Stimulated activated CD8-positive, alpha-beta memory T cell treated with anti-CD3 and anti-CD28 coated beads, Interleukin-12 subunit alpha, Interleukin-12 subunit beta, amount 100 ng/mL, for 24 hours (primary cell): ENCODE results near the gene RNF220.

Experiments used
- DNase-seq: peaks from one replicate; pipeline ENCODE4 v3.0.0-alpha.2; 2020; ENCODE audit errors: extremely low read depth

The RNF220 gene

DNA sequence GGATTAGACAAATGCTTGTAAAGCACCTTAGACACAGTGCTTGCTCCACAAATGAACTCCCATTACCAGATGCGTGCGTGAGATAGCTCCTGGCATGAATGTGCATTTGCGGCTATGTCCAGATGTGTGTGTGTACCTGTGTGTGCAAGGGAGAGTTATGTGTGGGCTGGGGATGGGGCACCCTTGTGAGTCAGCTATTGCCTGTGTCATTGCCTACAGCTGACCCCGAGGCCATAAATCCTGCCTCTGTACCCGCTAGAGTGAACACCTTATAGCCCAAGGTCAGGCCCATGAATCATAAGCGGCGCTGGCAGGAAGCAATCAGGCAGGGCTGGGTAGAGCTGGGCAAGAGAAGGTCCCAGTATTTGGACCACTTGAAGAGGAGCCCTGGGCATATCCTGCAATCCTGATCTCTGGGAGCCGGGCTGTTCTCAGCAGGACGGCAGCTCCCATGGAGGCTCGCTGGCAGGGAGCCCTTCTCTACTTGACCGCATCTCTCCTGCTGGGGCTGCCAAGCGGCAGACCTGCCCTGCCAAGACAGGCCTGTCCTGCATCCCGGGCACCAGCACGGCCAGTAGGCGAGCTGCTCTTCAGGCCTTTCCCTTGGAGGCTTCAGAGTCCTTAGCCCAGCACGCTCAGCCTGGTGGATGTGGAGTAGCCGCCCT is 182.9 kb downstream of the RNF220 start:
- no peak for DNase-seq

DNA sequence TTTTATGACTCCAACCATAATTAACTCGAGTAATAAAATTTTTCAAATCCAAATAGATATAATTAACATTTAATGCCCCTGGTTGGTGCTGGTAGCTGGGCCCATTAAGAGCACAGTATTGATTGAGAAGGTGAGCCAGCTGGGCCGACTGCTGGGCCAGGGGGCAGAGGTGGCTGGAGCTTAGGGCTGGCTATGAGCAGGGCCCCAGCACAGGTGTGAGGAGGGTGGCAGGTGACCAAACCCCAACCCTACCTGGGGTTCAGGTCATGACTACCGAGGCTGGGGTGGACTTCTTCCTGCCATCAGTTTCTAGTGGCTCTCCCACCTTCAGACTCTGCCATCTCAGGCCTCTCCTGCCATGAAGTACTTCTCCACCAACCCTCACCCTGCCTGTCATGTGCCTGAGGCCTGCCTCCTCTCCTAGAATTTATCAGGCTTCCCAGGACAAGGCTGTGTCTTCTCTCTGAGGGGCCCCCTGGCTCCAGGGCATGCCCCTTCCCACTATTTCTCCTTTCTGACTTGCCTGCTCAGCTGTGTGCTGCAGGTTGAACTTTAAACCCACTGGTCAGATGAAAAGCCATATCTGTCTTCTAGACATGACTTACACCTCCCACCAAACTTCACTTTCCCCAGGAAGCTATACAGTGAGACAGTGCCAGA is 183.6 kb downstream of the RNF220 start:
- DNase-seq, result no peak

DNA sequence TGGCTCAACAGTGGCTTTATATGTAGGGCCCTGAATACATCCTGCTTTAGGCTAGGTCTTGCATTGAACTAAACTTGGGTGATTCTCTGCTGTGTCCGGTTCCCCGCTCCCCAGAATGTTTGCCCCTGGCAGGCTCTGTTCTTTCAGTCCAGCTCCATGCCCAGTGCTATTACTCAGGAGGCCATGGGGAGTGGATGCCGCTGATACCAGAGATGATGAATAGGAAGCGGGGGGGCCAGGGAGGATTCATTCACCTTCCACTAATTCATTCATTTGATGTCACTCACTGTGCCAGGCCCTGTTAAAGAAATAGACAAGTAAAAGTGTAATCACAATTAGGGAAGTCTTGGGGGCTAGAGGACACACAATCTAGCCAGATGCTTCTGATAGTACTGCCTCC is 185.4 kb downstream of the RNF220 start:
- no peak for DNase-seq

DNA sequence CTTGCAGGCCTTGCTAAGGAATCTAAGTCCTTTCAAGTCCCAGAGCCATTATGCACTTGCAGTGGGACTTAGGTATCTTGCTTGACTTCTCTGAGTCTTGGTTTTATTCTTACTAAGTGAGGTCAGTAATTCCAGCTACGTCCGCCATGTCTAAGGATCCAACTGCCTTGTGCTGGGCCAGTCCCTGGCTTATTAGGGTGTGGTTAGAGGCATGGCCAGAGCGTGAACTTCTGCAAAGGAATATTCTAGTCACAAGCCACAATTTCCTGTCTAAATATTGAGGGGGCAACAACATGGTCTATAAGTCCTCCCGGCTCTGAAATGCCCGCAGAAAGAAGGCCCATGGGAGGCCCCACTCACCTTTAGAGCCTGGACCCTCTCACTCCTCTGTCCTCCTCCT is 186.3 kb downstream of the RNF220 start:
- DNase-seq, result no peak

DNA sequence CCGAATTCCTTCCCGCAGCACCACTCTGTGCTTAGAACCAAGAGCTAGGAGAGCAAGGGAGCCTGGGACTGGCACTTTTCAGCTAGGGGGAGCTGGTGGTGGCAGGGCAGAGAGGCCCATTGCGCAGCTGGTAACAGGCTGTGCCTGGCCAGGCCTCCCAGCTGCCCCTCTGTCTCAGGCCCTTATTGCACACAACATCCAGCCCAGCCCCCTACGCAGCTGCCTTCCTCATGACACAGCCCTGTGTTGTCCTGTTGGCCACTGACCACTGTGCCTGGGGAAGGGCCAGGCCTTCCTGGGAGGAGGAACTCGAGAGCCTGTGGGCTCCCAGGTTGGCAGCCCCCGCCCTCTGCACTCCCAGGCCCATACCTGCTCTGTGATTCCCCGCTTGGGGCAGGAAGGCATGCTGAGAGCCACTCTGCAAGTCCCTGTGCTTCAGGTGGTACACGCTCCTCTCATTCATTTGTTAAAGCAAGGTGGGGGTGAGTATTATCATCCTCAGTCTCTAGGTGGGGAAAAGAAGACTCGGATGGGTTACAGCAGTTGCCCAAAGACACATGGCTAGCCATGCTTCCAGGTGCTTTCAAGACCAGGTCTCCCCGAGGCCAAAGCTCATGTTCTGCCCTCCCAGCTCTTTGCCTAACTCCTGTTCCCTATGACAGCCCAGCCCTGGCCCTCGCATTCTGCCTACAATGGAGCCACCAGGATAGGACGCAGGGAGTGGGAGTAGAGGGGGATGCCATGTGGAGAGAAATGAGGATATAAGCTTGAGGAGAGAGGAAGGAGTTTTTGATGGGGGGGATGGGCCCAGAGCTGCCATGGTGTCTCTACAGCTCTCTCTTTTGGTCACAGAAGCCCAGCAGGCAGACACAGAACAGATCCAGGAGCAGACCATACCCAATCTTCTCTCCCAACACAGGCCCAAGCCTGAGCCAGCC is 187.4 kb downstream of the RNF220 start:
- DNase-seq, result no peak

DNA sequence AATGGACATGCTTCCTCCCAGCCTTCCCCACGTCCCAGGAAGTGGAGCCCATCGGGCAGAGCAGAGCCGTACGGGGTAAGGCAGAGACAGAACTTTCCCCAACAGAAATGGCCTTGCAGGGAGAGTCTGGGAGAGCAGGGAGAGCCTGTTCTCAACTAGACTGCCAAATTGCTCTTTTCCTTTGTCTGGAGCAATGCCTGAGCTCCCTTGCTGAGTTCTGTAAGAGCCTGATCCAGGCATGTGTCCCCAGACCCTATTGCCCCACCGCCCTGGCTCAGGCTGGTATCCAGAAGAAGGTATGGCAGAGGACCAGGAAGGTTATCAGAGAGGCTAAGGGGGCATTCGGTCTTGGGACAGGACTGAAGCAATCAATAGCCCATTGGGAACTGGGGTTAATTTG is 189.3 kb downstream of the RNF220 start:
- no peak for DNase-seq

DNA sequence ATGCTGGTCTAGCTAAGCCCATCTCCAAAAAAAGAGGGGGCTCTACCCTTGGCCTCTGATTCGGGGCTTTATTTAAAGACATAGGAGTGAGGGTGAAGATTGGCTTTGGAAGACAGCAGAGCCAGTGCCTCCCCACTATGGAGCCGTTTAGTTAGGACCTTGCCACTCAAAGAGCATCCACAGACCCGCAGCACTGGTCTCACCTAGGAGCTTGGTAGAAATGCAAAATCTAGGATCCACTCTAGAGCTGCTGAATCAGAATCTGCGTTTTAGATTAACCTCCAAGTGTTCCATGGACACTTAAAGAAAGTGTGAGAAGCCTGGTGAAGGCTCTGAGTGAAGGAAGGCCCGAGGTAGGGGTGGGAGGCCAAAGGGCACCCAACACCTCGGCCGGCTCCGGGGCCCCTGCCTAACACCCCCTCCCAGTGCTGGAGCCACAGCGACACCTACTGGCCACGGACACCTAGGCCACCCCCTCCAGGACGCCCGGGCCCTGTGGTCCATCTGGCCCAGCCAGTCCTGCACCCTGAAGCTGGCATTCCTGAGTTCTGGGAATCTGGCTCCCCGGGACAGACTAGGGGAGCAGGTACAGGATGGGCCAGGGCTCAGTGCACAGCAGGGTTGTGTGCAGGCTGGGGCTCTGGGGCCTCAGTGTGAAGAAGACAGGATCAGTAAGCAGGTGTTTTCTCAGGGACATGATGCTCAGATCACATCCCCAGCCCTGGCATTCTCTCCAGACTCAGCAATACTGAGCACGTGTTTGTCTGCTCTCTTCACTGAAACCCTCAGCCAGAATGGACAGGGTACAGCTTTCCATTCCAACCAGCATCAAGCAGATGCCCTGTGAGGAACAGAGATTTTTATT is 190.0 kb downstream of the RNF220 start:
- peak; percentile 39 for DNase-seq

DNA sequence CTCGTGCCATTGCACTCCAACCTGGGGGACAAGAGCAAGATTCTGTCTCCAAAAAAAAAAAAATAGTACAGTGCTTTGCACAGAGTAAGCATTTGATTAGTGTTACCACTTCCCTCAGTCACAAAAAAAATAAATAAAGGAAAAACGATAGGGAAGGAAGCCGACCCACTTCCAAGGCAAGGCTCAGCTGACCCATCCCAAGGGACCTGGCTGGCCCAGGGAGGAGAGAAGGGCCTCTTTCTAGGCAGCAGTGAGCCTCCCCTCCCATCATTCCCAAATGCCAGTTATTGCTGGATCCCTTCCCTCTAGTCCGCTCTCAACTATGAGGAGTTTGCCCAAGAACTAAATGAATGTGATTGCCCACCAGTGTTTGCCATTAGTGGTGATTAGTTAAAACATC is 191.5 kb downstream of the RNF220 start:
- no peak for DNase-seq

DNA sequence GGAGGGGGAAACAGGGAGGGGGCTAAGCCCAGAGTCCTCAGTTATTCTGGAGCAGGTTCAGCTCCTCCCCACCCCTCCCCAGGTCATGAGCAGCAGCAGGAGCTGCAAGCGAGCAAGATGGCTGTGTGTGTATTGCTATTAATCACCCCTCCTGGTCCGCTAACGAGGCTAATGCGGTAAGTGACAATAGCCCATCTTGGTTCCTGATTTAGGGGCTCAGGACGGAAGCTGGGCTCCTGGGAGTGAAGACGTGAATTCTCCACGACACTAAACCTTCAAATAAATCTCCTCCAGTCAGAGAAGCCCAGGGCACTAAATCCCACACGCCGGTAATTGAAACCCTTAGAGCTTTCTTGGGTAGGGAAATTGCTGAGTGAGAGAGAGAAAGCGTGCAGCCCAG is 193.1 kb downstream of the RNF220 start:
- no peak for DNase-seq

DNA sequence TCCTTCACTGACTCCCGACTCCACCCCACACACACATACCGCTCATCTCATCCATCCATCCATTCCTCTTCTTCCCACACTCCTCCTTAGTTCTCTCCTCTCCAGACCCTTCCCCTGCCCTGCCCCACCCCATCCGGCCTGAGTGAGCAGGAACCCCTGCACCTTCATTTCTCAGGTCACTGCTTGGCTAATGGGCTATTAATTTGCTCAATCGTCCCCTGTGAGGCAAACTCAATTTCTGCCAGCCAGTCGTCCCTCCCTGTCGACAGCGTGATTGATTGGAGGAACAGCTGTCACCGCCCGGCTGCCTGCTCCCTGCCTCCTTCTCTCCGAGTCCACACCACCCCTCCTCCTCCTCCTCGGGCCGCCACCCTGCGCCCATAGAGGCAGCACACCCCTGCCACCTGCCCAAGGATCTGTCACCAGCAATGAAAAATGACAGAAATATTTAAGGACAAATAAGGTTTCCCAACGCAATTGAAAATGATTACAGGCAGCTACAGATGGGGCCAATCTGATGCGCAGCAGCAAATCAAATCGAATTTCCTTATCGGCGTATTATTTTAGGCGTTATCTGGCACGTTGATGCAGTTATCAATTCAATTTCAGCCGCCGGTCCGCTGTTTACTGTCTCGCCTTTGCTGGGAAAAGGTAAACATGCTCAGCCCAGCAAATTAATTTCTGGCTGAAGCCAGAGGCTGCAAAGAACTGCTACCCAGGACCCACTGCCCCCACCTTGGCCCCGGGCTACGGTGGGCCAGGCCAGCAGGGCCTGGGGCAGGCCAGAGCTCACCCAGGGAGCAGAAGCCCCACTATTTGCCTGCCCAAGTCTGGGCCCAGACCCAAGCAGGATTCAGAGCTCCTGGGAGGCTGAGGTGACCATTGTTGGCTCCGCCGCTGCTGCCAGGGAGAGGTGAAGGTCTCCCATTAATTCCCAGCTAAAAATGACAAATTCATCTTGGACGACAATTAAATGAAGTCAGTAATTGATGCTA is 197.9 kb downstream of the RNF220 start:
- DNase-seq, result no peak

DNA sequence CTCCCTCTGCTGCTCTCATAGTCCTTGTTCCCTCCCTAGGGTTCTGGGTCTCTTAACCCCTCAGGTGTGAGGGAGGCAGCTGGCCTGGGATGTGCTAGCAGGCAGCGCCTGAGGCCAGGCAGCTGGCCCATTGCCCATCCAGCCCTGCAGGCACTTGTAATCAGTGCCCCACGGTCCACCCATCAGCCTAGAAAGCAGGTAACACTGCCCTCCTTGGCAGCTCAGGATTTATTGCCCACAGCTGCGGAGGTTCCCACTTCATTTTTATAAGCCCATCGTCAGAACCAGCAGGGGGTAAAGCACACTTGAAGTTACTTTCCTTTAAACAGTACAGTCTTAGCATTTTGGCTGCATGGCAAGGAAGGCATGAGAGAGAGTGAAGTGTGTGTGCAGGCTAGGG is 198.7 kb downstream of the RNF220 start:
- no peak for DNase-seq

DNA sequence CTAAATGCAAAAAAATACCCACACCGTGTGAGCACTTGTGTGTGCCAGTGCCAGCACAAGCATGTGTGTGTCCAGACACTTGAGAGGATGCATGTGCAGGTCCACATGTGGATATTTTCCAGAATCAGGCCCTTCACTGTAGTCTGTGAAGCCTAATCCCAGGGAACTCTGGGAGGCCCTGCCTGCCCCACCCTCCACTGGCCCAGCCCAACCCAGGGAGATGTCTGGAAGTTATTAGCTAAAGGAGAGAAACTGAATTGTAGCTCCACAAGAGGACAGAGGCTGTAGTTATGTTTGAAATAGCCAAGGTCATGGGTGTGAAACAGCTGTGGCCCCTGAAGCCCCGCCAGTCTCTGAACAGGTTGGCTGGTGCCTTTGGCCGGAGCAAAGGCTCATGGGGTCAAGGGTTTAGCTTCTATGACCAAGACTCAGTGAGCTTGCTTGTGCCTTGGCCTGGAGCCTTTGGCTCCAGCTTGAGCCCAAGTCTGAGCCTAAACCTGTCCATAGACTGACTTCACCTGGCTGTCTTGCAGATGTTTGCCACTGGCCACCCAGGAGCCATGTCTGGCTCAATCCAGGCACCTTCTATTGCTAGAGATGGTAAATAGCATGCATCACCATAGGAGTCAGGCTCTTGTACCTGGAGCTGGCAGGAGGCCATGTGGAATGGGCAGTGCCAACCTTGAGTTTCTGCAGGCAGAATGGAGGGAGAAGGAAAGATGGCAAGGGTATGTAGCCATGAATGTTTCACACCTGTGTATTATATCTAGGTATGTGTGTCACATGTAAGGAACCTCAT is 199.3 kb downstream of the RNF220 start:
- DNase-seq, result no peak

DNA sequence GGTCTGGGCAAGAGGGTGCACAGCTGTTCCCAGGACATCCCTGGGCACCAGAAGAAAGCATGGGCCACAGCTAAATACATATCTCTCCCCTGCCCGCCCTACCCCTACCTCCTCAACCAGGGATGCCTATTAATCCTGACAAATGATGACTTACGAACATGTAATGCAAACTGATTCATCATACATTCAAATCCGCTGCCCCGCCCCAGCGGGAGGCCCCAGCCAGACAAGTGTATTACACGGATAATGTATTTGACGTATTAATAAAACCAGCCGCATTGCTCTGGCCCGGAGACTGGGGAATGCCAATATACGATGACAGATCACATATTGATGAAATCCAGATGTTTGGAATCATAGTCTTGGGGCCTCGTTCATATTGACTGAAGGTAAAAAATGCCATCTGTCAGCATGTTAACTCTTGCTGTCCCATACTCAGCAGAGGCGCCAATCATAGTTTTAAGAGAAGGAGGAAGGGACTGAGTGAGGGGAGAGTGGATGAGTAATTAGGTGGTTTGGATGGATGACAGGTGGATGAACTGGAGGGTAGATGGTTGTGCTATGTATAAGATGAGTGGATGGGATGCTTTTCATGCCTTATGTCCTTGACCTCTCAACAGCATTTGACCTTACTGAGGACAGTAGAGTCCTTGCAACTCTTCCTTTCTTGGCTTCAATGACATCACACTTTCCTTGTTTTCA is 201.0 kb downstream of the RNF220 start:
- DNase-seq, result no peak

DNA sequence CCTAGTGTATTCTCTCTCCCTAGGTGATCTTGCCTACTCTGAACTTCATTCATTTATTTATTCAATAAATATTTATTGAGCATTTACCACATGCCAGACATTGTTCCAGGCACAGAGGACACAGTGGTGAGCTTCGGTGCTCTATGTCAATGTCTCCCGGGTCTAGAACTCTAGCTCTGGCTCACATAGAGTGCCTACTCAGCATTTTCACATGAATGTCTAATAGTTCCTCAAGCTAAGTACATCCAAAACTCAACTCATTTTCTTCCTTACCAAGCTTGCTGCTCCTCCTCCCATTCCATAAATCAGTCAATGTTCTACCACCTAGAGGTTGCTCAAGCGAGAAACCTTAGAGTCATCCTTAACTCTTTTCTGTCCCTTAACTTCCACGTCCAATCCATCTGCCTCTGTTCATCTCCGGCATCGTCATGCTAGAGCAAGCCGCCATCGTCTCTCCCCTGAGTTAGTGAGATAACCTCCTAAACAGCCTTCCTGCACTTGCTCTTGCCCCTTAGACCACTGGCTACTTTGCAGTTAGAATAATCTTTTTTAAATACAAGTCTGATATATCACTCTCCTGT is 201.7 kb downstream of the RNF220 start:
- DNase-seq, result no peak

DNA sequence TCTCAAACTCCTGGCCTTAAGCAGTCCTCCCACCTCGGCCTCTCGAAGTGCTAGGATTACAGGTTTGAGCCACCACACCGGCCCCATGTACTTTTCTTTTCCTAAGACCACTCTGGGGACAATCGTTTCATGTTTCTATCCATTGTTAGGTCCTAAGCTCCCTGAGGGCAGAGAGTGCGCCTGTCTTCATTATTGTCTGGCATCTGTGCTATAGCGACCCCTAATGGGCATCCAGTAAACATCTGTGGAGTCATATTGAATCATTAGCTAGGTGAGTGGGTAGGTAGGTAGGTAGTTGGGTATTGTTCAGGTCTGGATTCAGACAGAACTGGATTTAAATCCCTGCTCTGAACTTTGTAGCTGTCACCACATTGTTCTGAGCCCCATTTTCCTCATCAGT is 203.1 kb downstream of the RNF220 start:
- no peak for DNase-seq

DNA sequence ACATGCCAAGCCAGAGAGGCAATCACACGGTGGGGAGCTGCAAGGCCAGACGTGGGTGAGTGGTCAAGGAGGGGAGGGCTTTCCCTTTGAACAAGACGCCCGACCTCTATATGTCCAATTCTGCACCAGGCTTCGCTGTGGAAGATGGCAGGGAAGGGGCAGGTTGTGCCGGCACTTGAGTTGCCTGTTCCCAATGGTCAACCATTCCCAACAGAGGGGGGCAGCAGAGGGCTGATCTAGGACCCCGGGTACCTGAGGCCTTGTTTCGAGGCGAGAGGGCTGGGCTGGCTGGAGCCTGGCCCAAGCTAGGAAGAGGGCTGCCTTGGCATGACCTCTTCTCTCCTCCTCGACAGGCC is 204.3 kb downstream of the RNF220 start:
- no peak for DNase-seq

DNA sequence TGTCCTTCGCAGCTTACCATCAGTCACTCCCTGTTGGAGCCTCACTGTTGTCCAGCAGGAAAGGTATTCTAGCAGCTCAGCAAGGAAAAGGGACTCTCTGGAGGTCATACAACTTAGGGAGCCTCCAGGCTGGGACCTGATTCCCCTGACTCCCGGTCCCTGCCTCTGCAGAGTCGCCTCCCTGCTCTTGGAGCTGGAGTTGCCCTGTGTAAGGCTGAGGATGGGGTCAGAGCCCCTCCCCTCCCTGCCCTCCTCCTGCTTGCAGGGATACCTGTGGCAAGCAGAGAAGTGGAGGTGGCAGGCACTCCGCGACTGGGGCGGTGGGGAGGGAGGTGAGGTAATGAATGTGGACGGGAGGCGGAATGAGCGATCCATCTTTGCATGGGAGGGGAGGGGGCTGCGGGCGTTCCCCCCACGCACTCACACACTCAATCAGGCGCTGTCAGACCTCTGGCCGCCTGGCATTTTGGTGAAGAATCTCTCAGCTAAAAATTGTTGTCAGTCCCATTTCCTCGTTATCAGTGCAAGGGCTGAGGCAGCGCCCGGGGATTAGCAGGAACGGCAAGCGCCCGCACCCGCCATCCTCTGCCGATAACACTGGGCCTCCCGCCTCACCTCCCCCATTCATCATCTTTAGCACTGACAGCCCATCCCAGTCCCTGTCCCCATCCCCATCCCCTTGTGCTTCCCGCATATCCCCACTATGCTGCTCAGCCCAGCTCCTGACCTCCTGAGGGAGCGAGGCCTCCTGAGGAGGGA is 204.9 kb downstream of the RNF220 start:
- no peak for DNase-seq

DNA sequence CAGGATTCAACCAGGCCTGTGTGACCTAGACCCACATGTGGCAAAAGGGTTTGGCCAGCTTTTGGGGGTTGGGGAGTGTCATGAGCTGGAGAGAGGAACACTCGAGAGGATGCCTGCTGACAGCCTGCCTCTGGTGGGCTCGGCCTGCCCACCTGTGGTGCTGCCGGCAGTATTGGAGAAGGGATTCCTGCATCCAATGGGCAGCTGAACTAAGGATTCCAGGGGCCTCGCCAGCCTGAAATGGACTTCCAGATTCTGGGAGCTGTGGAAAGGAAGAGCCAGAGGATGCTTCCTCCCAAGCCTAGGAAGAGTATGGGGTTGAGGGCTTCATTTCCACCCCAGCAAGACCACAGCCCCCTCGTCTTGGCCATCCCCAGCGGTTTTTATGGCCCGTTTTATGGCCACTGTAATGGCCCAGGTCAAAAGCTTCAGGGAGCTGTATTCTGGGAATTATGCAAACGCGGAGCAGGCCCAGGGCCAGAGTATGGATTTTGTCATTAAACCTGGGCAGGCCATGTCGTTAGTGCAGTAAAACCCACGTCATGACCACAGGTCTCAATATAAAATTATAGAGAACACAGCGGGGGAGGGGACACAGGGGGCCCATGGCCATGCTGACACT is 205.6 kb downstream of the RNF220 start:
- DNase-seq, result no peak
